ENCODE results near the gene ABCC9. TPM values are rescaled to one million over a fixed set of nuclear protein-coding genes. Genes with fewer than 3 reads are reported as not detected.
"Not testable (repeated sequence)": the region's sequence is repeated elsewhere in the genome, so short reads cannot be mapped to it uniquely, and the experiment has no call there.

The ABCC9 gene
- total RNA-seq, 1 experiment from 2014 or later, result 0.07 TPM

DNA sequence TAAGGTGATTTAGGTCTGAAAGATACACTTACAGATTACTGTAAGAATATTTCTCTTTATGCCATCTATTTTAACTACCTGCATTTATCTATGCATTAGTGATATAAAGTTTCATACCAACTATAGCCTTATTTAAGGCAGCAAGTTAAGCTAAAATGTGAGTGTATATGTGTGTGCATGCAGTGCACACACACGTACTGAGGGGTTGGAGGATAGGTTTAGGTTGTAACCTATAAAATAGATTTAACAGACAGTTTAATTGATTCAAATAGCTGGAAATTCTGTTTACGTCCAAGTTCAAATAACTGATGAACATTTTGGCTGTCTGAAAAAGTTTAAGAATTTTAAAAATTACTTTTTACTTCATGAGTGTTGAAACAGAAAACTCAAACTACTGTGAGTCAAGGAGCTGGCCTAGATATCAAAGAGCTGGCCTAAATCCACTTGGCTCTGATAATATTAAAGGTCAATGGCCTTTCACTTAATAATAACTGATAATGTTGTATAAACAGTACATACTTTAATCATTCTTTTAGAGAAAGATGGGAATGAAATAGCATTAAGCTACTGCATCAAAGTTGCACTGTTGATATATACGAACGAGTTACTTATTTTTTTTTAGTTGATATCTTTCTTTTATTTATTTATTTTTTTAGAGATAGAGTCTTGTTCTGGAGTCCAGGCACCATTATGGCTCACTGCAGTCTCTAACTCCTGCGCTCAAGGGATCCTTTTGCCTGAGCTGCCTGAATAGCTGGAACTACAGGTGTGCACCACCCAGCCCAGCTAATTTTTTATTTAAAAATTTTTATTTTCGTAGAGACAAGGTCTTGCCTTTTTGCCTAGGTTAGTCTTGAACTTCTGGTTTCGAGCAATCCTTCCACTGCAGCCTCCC, 152.9 kb downstream of the ABCC9 start:
- no peaks in the 10 kb centered on the region for H3K4me1 ChIP-seq (replicated peaks; ENCODE audit: insufficient read depth)
- H3K27me3 ChIP-seq (ENCODE audit: insufficient read depth, low read depth), result no peaks in the 10 kb centered on the region; the same call in 1 of the 2 replicates
- TF ChIP-seq, protein P1, sequence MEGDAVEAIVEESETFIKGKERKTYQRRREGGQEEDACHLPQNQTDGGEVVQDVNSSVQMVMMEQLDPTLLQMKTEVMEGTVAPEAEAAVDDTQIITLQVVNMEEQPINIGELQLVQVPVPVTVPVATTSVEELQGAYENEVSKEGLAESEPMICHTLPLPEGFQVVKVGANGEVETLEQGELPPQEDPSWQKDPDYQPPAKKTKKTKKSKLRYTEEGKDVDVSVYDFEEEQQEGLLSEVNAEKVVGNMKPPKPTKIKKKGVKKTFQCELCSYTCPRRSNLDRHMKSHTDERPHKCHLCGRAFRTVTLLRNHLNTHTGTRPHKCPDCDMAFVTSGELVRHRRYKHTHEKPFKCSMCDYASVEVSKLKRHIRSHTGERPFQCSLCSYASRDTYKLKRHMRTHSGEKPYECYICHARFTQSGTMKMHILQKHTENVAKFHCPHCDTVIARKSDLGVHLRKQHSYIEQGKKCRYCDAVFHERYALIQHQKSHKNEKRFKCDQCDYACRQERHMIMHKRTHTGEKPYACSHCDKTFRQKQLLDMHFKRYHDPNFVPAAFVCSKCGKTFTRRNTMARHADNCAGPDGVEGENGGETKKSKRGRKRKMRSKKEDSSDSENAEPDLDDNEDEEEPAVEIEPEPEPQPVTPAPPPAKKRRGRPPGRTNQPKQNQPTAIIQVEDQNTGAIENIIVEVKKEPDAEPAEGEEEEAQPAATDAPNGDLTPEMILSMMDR (conservative IDR thresholded peaks at IDR 0.05), result no peak
- TF ChIP-seq EZH2 (IDR thresholded peaks at IDR 0.05; ENCODE audit: low read depth), result no peak
- H4K20me1 ChIP-seq (ENCODE audit: insufficient read depth), result no peaks in the 10 kb centered on the region
- no peak overlapping the region for H3K4me2 ChIP-seq
- ChIA-PET POLR2A (ENCODE audit: unreplicated experiment) (no interaction called here), CTCF (no interaction called here)
- H2AFZ ChIP-seq, result no peak overlapping the region
- H3K4me3 ChIP-seq, result no peak overlapping the region
- no peak overlapping the region for H3K27ac ChIP-seq
- intact Hi-C loops (cut with micrococcal nuclease; ENCODE audit: unreplicated experiment), result no loop called here
- H3K79me2 ChIP-seq (ENCODE audit: low read depth), result no peaks in the 10 kb centered on the region
- no peak for DNase-seq
- H3K36me3 ChIP-seq (ENCODE audit: low read depth), result no peaks in the 10 kb centered on the region
- no peaks in the 10 kb centered on the region for H3F3A ChIP-seq (ENCODE audit: insufficient read depth, low read depth)
- H3K9me2 ChIP-seq (ENCODE audit: insufficient read depth), result no peaks in the 10 kb centered on the region
- H3K9me3 ChIP-seq (ENCODE audit: insufficient read depth, low read depth), result no peaks in the 10 kb centered on the region
- BruUV-seq (replicated peaks), result no TSS peak

DNA sequence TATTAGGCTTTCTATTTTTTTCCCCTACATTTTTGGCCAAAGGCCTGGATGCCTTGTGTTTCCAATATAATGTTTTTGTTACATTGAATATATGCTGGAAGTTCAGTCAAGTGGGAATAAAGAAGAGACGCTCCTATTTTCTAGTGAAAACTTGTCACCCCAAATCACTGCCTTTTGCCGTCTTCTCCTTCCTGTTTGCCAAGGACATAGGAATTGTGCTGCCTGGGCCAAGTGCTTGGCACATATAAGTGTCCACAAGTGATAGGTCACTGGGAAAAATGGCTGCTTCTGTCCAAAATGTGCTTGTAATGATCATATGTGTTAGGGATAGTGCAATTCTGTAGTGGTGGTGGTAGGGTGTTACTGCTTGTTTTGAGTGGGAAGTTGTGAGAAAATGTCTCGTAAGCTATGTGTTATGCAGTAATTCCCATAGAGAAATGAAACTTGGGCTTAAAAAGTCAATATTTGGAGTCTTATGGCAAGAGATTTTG, 155.1 kb downstream of the ABCC9 start:
- no peak overlapping the region for H3K27ac ChIP-seq
- no peak overlapping the region for H2AFZ ChIP-seq
- no peaks in the 10 kb centered on the region for H3K27me3 ChIP-seq (ENCODE audit: insufficient read depth, low read depth)
- H3F3A ChIP-seq (ENCODE audit: insufficient read depth, low read depth), result no peaks in the 10 kb centered on the region
- no peak overlapping the region for H3K4me3 ChIP-seq
- ChIA-PET POLR2A (ENCODE audit: unreplicated experiment) (no interaction called here), CTCF (no interaction called here)
- no peaks in the 10 kb centered on the region for H3K9me2 ChIP-seq (ENCODE audit: insufficient read depth)
- intact Hi-C loops (cut with micrococcal nuclease; ENCODE audit: unreplicated experiment), result no loop called here
- no peaks in the 10 kb centered on the region for H3K4me1 ChIP-seq (replicated peaks; ENCODE audit: insufficient read depth)
- TF ChIP-seq, protein P1 (conservative IDR thresholded peaks at IDR 0.05), result no peak
- TF ChIP-seq EZH2 (IDR thresholded peaks at IDR 0.05; ENCODE audit: low read depth), result no peak
- no peaks in the 10 kb centered on the region for H4K20me1 ChIP-seq (ENCODE audit: insufficient read depth)
- H3K9me3 ChIP-seq (ENCODE audit: insufficient read depth, low read depth), result no peaks in the 10 kb centered on the region
- no peak for DNase-seq
- H3K4me2 ChIP-seq, result no peak overlapping the region
- H3K79me2 ChIP-seq (ENCODE audit: low read depth), result no peaks in the 10 kb centered on the region
- no peaks in the 10 kb centered on the region for H3K36me3 ChIP-seq (ENCODE audit: low read depth)
- no TSS peak for BruUV-seq (replicated peaks)

DNA sequence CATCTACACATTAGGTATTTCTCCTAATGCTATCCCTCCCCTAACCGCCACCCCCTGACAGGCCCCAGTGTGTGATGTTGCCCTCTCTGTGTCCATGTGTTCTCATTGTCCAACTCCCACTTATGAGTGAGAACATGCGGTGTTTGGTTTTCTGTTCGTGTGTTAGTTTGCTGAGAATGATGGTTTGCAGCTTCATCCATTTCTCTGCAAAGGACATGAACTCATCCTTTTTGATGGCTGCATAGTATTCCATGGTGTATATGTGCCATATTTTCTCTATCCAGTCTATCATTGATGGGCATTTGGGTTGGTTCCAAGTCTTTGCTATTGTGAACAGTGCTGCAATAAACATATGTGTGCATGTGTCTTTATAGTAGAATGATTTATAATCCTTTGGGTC, 158.5 kb downstream of the ABCC9 start:
- CTCF ChIA-PET; H3K27me3 ChIP-seq (ENCODE audit: insufficient read depth, low read depth): not testable (repeated sequence)

More for the DNA sequence above, 158.5 kb downstream of the ABCC9 start:
- intact Hi-C loops (cut with micrococcal nuclease; ENCODE audit: unreplicated experiment); H3K79me2 ChIP-seq (ENCODE audit: low read depth); H3K4me2 ChIP-seq; H3K9me3 ChIP-seq (ENCODE audit: insufficient read depth, low read depth); H3K4me3 ChIP-seq; DNase-seq; H3K36me3 ChIP-seq (ENCODE audit: low read depth); H3K9me2 ChIP-seq (ENCODE audit: insufficient read depth); H3K4me1 ChIP-seq (replicated peaks; ENCODE audit: insufficient read depth); H3K27ac ChIP-seq; POLR2A ChIA-PET (ENCODE audit: unreplicated experiment); H3F3A ChIP-seq (ENCODE audit: insufficient read depth, low read depth); H2AFZ ChIP-seq; BruUV-seq (replicated peaks); H4K20me1 ChIP-seq (ENCODE audit: insufficient read depth): not testable (repeated sequence)
